Epidermal melanocyte (primary cell): ENCODE measurements around the gene CADM1.

Experiments
- DNase-seq: peaks from one replicate; pipeline ENCODE4 v3.0.0; 2011; ENCODE audit warnings: low spot score; ENCODE audit not compliant: insufficient read length

CADM1 gene

DNA sequence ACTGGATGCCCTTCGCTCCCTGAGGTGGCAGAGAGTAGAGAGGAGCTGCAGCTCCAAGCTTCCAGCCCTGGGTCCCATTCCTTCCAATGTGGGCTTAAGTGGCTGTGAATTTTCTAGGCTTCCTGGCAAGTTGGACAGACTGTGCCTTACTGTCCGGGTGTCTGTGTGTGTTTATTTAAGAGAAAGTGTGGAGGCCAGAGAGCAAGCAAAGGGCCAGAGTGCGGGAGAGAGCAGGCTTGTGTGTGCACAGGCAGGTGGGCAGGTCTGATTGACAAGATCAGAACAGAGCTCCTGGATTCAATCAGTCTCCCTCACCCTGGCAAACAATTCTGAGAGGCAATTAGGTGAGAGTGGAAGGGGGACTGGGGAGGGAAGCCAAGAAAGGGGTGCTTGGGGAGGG, 347.0 kb downstream of the CADM1 start:
- no peak for DNase-seq

DNA sequence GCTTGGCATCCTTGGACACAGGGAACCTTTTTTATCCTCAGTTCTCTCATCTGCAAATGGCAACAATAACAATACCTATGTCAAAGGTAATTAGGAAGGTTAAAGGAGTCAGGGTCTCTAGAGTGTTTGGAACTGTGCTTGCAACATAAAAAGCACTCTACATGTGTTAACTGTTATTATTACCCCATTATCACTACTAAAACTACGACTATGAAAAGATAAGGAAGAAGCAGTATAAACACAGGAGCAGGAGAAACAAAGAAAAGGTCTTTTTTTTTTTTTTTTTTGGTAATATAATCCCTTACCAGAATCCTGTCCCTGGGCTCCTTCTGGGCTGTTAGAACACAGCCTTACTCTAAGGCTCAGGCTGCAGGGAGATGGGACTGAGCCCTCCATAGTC, 348.2 kb downstream of the CADM1 start:
- no peak for DNase-seq

DNA sequence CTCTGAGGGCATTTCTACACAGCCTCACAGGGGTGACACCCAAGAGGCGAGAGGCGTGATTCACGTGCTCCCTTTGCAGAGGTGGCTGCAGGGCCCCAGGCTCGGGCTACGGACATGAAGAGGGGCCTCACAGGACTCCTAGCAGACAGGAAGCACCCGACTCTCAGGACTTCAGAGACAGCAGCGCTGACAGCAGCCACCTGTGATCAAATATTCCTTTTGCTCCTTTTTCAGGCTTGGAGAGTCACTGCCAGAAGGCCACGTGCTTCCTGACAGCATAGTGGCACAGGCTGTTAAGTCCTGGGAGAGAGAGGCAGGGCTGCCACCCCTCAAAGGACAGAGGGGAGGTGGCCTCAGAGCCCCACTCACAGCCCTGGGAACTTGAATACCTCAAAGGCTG, 348.9 kb downstream of the CADM1 start:
- DNase-seq: no peak

DNA sequence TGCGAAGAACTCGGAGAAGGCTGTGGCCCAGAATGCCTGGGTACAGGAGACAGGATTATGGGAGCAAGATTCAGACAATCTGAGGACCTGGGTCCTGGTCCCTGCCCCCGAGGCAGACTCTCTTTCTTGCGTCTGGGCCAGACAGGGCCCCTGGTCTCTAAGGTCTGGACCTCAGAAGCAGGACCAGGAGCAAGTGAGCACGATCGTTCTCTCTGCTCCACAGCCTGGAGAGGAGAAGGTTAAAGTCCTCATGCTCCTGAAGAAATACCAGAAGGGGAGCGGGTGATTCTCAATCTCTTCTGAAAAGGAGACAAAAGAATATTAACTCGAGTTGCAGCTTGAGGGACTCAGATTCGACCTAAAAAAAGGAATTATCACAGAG, 349.9 kb downstream of the CADM1 start:
- no peak for DNase-seq

DNA sequence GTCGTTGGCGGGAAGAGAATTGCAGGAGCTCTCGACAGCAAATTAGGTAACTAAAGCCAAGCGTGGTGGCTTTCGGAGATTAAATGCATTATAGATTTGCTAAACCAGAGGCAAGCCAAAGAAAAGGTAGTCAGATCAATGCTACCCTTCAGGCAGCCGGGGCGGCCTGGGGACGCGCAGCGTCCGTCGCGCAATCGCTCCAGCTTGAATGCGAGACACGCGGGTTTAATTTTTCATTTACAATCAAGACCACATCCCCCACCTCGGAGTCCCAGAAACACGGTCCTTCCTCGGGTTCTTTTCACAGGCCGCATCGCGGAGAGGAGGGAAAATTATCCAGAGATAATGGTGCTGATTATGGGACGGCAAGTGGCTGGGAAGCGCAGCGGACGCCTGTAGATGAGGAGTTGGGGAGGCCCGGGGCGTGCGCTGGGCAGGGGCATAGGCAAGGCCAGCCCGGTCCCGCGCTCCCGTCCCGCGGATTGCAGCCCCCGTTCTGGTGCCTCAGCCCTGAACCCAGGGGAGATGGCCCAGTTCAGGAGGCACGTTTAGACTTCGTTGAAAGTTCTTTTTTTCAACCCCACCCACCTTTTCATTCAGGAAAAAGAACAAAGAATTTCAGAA, 350.4 kb downstream of the CADM1 start:
- no peak for DNase-seq

DNA sequence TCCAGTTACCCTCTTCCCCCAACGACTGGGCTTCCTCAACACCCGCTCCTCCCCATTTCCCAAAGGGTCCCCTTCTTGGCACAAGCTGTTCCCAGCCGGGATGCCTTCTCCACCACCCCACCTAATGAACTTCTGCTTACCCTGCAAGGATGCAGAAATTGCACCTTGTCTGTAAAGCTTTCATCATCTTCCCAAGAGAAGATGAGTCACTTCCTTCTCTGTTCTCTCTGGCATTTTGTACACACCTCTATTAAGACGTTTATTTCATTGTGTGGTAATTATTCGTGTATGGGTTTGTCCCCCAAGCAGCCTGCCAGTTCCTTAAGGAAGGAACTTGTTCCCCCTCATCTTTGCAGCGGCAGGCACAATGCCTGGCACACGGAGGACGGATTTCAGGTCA, 351.1 kb downstream of the CADM1 start:
- DNase-seq: no peak

DNA sequence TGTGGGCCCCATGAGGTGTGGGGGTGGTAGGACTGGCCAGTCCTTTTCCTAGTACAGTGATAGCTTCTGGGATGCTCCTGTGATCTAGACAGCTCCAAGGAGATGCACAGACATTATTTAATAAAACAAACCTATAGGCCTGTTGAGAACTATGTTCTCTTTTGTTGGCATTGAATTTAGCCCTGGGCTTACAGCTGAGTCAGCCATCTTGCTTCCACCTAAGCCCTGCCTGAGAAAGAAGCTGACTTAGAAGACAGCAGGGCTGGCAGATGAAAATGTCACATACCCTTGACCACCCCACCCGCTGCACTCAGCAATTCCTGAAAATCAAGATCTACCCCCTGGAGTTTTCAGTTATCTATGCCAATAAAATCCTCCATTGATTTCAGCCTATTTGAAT, 353.2 kb downstream of the CADM1 start:
- DNase-seq: no peak

DNA sequence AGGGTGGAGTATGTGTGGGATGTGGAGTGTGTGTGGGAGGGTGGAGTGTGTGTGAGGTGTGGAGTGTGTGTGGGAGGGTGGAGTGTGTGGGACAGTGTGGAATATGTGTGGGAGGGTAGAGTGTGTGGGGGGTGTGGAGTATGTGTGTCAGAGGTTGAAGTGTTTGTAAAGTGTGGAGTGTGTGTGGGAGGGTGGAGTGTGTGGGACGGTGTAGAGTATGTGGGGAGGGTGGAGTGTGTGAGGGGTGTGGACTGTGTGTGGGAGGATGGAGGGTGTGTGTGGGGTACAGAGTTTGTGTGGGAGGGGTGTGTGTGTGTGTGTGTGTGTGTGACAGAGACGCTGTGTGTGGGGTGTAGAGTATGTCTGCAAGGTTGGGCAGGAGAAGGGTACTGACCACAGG, 355.5 kb downstream of the CADM1 start:
- DNase-seq: no peak

DNA sequence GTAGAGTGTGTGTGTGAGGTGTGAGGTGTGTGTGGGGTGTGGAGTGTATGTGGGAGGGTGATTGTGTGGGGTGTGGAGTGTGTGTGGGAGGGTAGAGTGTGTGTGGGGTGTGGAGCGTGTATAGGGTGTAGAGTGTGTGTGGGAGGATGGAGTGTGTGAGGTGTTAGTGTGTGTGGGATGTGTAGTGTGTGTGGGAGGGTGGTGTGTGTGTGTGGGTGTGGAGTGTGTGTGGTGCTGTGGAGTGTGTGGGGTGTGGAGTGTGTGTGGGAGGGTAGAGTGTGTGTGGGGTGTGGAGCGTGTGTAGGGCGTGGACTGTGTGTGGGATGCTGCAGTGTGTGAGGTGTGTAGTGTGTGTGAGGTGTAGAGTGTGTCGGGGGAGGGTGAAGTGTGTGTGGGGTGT, 356.1 kb downstream of the CADM1 start:
- DNase-seq: no peak

DNA sequence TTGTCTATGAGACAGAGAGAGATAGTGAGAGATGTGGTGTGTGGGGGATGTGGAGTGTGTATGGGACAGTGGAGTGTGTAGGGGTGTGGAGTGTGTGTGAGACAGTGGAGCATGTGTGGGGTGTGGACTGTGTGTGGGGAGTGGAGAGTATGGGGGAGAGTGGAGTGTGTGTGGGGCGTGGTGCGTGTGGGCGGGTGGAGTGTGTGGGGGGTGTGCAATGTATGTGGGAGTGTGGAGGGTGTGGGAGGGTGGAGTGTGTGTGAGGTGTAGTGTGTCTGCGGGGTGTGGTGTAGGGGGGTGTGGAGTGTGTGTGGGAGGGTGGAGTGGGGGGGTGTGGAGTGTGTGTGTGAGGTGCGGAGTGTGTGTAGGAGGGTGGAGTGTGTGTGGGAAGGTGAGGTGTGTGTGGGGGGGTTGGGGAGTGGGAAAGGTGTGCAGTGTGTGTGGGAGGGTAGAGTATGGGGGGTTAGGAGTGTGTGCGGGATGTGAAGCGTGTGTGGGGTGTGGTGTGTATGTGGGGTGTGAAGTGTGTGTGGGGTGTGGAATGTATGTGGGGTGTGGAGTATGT, 356.9 kb downstream of the CADM1 start:
- DNase-seq: no peak

DNA sequence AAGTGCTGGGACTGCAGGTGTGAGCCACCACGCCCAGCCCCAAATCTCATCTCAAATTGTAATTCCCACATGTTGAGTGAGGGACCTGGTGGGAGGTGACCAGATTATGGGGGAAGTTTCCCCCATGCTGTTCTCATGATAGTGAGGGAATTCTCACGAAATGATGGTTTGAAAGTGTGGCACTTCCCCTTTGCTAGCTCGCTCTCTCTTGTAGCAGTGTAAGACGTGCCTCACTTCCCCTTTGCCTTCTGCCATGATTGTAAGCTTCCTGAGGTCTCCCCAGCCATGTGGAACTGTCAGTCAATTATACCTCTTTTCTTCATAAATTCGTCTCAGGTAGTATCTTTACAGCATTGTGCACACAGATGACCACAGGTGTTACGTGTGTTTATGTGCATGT, 357.8 kb downstream of the CADM1 start:
- no peak for DNase-seq

DNA sequence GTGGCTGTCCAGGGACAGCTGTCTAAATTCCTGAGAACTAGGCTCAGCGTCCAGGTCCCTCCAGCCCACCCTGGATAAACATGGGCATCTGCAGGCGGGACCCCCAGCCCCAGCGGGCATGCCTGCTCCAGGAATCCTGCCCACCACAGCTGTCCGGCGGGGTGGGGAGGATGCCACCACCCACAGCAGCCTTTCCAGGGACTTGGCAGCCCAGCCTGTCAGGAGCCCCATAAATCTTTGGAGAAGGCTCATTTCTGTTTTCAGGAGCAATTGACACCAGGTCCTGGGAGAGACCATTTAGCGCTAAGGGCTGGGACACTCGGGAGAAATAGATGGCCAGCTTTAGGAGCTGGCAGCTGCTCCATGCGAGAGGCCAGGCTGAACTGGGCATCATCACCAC, 358.9 kb downstream of the CADM1 start:
- no peak for DNase-seq

DNA sequence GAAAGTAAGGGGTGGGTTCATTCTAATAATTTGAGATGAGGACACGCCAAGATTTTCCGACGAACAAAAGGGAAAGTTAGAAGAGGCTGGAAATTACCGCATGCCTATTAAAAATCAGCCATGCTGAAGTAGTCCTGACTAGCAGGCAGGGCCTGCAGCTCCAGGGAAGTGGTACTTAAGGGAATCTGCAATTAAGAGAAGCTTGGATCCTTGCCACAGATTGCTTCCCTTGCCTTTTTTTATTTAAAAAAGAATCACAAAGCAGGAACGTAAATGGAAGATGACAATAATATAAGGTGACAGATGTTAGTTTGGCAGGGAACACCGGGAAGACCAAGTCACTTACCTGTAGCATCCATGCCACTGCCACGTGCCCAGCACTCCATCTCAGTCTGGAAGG, 359.3 kb downstream of the CADM1 start:
- no peak for DNase-seq

DNA sequence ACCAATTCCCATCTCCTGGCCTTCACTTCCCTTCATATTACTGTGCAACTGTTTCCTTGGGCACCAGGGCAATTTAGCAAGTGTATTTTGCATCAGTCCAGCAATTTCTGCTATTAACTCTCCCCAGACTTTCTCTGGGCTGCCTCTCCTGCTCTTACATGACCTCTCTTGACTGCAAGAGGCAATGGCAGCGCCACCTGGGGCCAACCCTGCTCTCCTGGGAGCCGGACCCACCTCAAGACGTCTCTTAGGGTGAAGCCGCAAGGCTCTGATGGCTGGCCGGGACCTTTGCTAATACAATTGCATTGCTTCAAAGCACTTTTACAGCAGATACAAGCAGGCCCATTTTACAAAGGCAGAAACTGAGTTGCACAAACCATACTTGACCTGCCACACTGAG, 360.2 kb downstream of the CADM1 start:
- DNase-seq: no peak

DNA sequence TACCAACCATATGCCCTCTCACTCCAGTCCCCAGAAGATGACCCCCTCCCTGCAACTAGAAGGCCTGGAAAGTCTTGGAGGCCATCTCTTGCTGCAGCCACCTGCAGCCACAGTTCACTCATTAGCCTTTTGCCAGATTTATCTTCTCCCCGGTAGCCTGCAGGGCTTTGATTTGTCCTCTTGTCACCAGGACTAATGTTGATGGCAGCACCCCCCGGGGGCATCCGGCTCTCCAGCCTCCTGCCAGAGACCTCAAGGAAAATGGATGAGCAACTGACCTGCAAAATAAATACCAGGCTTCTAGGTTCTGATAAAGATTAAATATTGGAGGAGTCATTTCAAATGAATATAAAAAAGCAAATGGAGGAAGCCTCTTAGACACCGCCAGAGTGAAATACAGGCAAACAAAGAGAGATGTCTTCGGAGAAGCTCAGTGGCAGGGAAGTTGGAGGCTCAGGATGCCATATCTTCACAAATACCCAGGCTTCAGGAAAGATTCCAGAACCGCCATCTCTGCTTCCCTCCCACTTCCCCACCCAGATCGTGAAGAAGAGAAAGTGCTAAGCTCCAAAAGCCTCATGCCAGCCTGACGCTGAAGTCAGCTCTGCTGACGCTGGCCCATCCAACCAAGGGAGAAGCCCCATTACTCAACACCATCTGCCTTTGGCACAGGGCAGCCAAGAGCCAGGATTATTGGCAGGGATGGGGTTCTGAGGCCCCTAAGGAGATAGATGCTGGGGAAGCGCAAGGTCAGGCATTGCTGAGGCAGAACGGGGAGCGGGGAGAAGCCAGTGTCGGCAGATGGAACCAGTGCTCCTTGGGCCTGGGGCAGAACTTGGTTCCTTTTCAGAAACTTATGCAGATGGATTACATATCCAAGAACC, 362.7 kb downstream of the CADM1 start:
- DNase-seq: no peak

DNA sequence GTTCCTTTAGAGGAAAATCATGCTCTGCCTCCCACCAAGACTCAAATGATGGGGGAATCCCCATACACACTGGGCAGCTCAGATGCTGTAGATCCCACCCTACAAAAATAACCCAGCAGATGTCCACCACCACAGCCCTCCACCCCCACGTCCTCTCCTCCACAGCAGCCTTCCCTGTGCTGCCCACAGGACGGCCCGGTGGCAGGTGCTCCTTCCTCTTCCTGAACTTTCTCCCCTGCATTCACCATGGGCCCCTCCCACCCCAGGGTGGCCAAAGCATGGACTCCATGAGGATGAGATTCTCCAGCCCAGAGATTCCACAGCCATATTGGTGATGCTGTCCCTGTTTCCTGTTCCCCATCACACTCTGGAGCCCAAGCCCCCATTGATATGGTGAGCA, 368.3 kb downstream of the CADM1 start:
- no peak for DNase-seq

DNA sequence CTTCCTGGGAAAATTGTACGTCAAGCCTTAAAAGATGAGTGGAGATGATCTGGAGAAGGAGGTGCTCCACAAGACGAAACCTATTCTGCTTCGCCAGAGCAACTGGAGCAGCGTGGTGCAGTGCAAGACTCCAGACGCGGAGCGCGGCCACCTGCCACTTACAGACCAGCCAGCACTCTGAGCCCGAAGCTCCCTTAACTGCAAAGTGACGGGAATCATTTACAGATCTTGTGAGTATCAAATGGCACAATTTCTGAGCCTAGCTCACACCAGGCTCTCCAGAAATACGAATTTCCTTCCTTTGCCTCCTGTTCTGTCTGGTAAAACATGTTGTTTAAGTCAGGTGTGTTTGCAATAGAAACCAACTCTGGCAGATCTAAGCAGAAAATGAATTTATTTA, 369.3 kb downstream of the CADM1 start:
- no peak for DNase-seq

DNA sequence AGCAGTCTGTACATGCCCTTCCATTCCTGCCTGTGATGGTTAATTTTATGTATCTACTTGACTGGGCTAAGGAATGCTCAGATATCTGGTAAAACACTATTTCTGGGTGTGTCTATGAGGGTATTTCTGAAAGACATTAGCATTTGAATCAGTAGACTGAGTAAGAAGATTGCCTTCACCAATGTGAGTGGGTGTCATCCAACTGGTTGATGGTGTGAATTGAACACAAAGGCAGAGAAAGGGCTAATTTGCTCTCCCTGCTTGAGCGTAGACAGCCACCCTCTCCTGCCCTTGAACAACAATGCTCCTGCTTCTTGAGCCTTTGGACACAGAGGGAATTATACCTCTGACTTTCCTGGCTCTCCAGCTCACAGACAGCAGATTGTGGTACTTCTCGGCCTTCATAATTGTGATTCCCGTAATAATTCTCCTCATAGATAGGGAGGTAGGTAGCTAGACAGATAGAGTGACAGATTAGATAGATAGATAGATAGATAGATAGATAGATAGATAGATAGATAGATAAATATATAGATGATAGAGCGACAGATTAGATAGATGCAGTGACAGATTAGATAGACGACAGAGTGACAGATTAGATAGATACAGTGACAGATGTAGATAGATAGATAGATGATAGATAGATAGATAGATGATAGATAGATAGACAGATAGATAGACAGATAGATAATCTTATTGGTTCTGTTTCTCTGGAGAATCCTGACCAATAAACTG, 370.6 kb downstream of the CADM1 start:
- DNase-seq: no peak

DNA sequence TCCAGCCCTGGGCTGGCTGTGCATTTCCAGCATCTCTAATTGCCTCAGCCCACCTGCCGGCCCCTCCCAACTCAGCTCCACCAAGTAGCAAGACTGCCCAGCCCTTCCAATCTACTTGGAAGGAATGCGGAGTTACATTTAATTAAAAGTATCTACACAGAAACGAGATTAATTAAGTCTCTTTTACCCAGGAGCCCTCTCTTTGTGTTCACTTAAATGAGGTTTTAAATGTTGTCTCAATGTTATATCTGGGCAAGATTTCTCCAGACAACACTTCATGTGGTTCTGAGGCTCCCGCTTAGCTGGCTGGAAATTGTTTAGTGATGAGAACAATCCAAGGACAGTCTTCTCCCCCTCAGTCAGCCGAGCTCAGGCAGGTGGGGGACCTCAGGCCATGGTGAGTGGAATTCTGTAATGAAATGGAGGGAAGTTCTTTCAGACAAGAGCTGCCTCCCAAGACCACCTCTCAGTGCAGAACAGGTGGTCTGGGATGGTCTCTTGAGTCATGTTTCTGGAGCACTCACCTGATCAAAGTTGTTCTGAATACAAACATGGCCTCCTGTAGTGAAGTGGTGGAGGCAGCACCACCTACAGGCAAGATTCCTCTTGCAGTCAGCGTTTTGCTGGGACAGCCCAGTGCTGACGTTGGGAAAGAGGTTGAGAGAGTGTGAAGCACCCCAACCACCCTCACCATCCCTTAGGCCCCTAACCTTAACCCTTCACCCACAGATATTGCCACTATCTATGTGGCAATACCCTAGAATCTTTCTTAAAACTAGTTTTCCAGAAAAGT, 371.6 kb downstream of the CADM1 start:
- no peak for DNase-seq

DNA sequence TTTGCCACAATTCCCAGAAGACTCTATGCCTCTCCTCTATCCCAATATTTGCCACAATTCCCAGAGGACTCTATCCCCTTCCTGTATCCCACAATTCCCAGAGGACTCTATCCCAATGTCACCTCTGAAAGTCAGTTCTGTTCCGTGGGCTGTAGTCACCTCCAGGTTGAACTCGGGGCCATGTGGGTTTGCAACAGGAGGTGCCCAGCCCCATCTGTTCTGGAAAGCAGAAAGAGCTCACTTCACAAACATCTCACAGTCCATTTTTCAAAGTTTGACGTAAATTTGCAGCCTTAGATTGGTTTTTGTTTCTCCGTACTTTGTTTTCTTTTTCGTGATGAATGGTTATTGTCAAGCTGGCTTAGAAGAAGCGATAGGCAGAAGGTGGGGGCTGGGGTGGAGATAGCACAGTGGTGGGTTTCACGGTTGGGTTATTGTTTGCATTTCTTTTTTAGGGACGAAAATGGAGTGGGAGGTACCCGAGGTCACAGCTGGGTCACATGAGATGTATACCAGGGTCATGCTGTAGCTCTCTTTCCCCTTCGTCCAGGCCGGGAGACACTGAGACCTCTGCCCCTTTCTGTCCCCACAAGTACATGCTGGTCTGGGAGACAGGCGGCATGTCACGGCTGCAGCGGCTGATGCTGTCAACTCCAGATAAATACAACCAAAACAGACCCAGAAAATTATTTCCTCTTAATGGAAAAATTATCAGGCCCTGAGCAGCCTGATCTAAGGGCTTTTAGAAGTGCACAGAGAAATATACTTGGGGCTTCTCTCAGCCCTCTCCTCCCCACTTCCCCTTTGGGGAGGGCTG, 374.5 kb downstream of the CADM1 start:
- no peak for DNase-seq

DNA sequence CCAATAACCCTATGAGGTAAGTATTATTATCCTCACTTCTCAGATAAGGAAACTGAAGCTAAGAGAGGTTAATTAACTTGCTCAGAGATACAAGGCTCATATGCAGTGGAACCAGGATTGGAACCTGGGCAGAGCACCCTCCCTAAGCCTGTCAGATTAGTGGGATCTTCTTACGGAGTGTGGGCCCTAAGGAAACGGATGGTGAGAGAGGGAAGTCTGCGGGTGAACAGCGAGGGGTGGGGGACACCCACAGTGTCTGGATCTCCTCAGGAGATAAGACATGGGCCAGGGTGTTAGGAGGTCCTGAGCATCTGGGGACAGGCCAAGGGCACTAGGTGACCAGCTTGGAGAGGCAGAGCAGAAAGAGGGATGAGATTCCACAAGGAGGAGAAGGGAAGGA, 376.0 kb downstream of the CADM1 start:
- DNase-seq: no peak
